GM12878 (cell line): ENCODE measurements around the gene ACTA2. TPM values are rescaled to one million over a fixed set of nuclear protein-coding genes. Genes with fewer than 3 reads are reported as not detected.

ENCODE experiments used
- ATAC-seq: fragments of 200-7000 bp; cut with Tn5 transposase; 3 replicates; pipeline ENCODE4 v1.9.1; 2020; ENCODE audit warnings: mild to moderate bottlenecking, moderate library complexity
- BruUV-seq: library from RNA; stranded (reverse); fragments of 400-500 nt; replicated peaks from 2 replicates; lab custom pipeline; 2021; lab: Mats Ljungman, UMichigan
- CTCF ChIA-PET: fragments of 300-600 bp; sonication (Branson Sonifier 250); formaldehyde crosslinking; extraction: SDS; loops from one replicate; lab custom pipeline; 2021; ENCODE audit warnings: inconsistent platforms; lab: Yijun Ruan, JAX
- POLR2A ChIA-PET: fragments of 350-600 bp; formaldehyde crosslinking; extraction: SDS; loops from one replicate; lab custom pipeline; 2021; ENCODE audit warnings: inconsistent platforms; lab: Charles Lee
- RAD21 ChIA-PET: fragments of 300-600 bp; sonication (Branson Sonifier 250); formaldehyde crosslinking; loops from one replicate; lab custom pipeline; 2023; ENCODE audit warnings: antibody characterized with exemption; ENCODE audit not compliant: unreplicated experiment; lab: Charles Lee
- SMC1A ChIA-PET: fragments of 300-600 bp; sonication (Branson Sonifier 250); formaldehyde crosslinking; loops from one replicate; lab custom pipeline; 2023; ENCODE audit not compliant: unreplicated experiment, uncharacterized antibody; lab: Charles Lee
- DNase-seq: peaks from one replicate; pipeline ENCODE4 v3.0.0-alpha.2; 2011; ENCODE audit warnings: low read depth, low spot score
- FAIRE-seq: peaks from 3 replicates; lab custom pipeline; 2011; peaks lifted over from hg19 to GRCh38; lab: Jason Lieb, UNC
- H2AFZ ChIP-seq: 2 replicates; pipeline ENCODE4 v1.6.0; 2011; ENCODE audit warnings: low read depth, low read length, control low read depth; ENCODE audit not compliant: control insufficient read depth
- H3K27ac ChIP-seq: 2 replicates; pipeline ENCODE4 v1.5.1; 2011; ENCODE audit warnings: control low read depth; ENCODE audit not compliant: control insufficient read depth, insufficient read depth
- H3K27me3 ChIP-seq, 2 experiments: replicated peaks in 1 of 2; 2 replicates each; pipeline versions ENCODE4 v1.6.0 to v1.6.1; 2011; ENCODE audit warnings: low read length in 1 of 2; ENCODE audit not compliant: control insufficient read depth in 2 of 2, insufficient read depth in 2 of 2
- H3K36me3 ChIP-seq, 2 experiments: 2 replicates each; pipeline ENCODE4 v1.5.1; 2011; ENCODE audit warnings: low read length in 1 of 2; ENCODE audit not compliant: control insufficient read depth in 2 of 2, insufficient read depth in 2 of 2
- H3K4me1 ChIP-seq: 2 replicates; pipeline ENCODE4 v1.6.1; 2011; ENCODE audit warnings: mild to moderate bottlenecking, low read length, moderate library complexity, mixed read lengths; ENCODE audit not compliant: control insufficient read depth, insufficient read depth
- H3K4me2 ChIP-seq: 2 replicates; pipeline ENCODE4 v1.6.0; 2011; ENCODE audit warnings: control low read depth; ENCODE audit not compliant: control insufficient read depth, insufficient read depth
- H3K4me3 ChIP-seq: fragments of 200-600 bp; sonication (generic); 2 replicates; pipeline ENCODE4 v1.5.1; 2016
- H3K79me2 ChIP-seq: 2 replicates; pipeline ENCODE4 v1.6.0; 2011; ENCODE audit warnings: low read length; ENCODE audit not compliant: control insufficient read depth, insufficient read depth
- H3K9ac ChIP-seq: 2 replicates; pipeline ENCODE4 v1.8.0; 2011; ENCODE audit warnings: low read length, control low read depth, mixed read lengths; ENCODE audit not compliant: control insufficient read depth, insufficient read depth
- H3K9me3 ChIP-seq: replicated peaks from 3 replicates; pipeline ENCODE4 v1.5.1; 2011; ENCODE audit warnings: mild to moderate bottlenecking, low read length; ENCODE audit not compliant: control insufficient read depth, insufficient read depth
- H4K20me1 ChIP-seq: 2 replicates; pipeline ENCODE4 v1.6.0; 2011; ENCODE audit not compliant: control insufficient read depth, insufficient read depth
- BCL3 ChIP-seq: IDR thresholded peaks from 2 replicates; pipeline ENCODE4 v1.6.1; 2011; ENCODE audit warnings: borderline replicate concordance, low read depth, mild to moderate bottlenecking, moderate library complexity, low read length; ENCODE audit not compliant: insufficient read depth, poor library complexity, severe bottlenecking
- EP300 ChIP-seq, 2 experiments: fragments of 150-350 bp in 1 of 2; IDR thresholded peaks; 2 replicates each; pipeline ENCODE4 v1.6.1; 2011 to 2012; ENCODE audit warnings: low read depth in 2 of 2, low read length in 2 of 2, borderline replicate concordance in 1 of 2, improper control_type of control experiment in 1 of 2, inconsistent platforms in 1 of 2; ENCODE audit not compliant: control insufficient read depth in 1 of 2
- GABPA ChIP-seq: IDR thresholded peaks from 2 replicates; pipeline ENCODE4 v1.6.1; 2014; ENCODE audit warnings: antibody characterized with exemption, low read depth, mild to moderate bottlenecking, inconsistent platforms
- IKZF1 ChIP-seq: fragments of 450-650 bp; conservative IDR thresholded peaks from 2 replicates; pipeline ENCODE4 v1.6.1; 2017; ENCODE audit warnings: antibody characterized with exemption, mild to moderate bottlenecking
- KDM1A ChIP-seq: fragments of 200-600 bp; sonication (generic); IDR thresholded peaks from 2 replicates; pipeline ENCODE4 v1.6.1; 2016; ENCODE audit warnings: borderline replicate concordance
- MTA2 ChIP-seq: fragments of 450-650 bp; IDR thresholded peaks from 2 replicates; pipeline ENCODE4 v1.6.1; 2016; ENCODE audit warnings: low read depth, mild to moderate bottlenecking, moderate library complexity
- ZNF24 ChIP-seq: fragments of 450-650 bp; IDR thresholded peaks from 2 replicates; pipeline ENCODE4 v1.6.1; 2017; ENCODE audit warnings: antibody characterized with exemption, mild to moderate bottlenecking
- WGBS: methylation state at CpG from one replicate; pipeline ENCODE4 v1.1.6; 2016; ENCODE audit warnings: low lambda C conversion rate; ENCODE audit not compliant: insufficient replicate concordance, insufficient coverage; ENCODE audit errors: missing lambda C conversion rate; 5-methylcytosine and 5-hydroxymethylcytosine counted together
- in situ Hi-C: fragments of 300-500 bp; cut with MboI; formaldehyde crosslinking; loops from 9 replicates; pipeline ENCODE4 v1.14.3; 2018; ENCODE audit warnings: mixed read lengths
- intact Hi-C: fragments of 100-400 bp; cut with micrococcal nuclease; formaldehyde crosslinking; loops from one replicate; pipeline ENCODE4 v1.14.2; 2022; ENCODE audit not compliant: unreplicated experiment
- polyA plus RNA-seq, 11 experiments: library from polyadenylated mRNA; depleted of rRNA in 4 of 11; unstranded in 6 of 11; stranded (reverse) in 5 of 11; fragments of >200 nt; fragmentation: Nextera tagmentation in 4 of 11; fragmentation: Illumina TruSeq in 1 of 11; extraction: Ambion mirVana in 4 of 11; extraction: Trizol in 1 of 11; gene quantifications; 1 replicate in 1 of 11; 2 replicates in 10 of 11; pipeline versions ENCODE4 v1.2.1 to v1.2.3, GENCODE V29; 2011 to 2016; ENCODE audit warnings: inconsistent platforms in 2 of 11, missing spikeins in 2 of 11, low read depth in 1 of 11
- total RNA-seq, 4 experiments: library from RNA; depleted of rRNA in 3 of 4; stranded (reverse); fragments of >200 nt in 3 of 4; fragmentation: Illumina TruSeq in 1 of 4; extraction: Trizol in 1 of 4; gene quantifications; 2 replicates each; pipeline versions ENCODE4 v1.2.1 to v1.2.3, GENCODE V29; 2013 to 2021
- TF ChIP-seq, protein P1 (sequence below): fragments of 450-650 bp; formaldehyde crosslinking; IDR thresholded peaks from 2 replicates; pipeline ENCODE4 v1.4.0; 2022; ENCODE audit warnings: mild to moderate bottlenecking, moderate library complexity
- TF ChIP-seq, protein P2 (sequence below): fragments of 450-650 bp; conservative IDR thresholded peaks from 2 replicates; pipeline ENCODE4 v1.6.1; 2017; ENCODE audit warnings: mild to moderate bottlenecking, moderate library complexity

The ACTA2 gene
- total and polyA plus RNA-seq, 10 of the 15 experiments (the other 5 are each of a cell fraction or from before 2014, with no cell fraction given): 7.4 to 78.2 (median 32.4) TPM

DNA sequence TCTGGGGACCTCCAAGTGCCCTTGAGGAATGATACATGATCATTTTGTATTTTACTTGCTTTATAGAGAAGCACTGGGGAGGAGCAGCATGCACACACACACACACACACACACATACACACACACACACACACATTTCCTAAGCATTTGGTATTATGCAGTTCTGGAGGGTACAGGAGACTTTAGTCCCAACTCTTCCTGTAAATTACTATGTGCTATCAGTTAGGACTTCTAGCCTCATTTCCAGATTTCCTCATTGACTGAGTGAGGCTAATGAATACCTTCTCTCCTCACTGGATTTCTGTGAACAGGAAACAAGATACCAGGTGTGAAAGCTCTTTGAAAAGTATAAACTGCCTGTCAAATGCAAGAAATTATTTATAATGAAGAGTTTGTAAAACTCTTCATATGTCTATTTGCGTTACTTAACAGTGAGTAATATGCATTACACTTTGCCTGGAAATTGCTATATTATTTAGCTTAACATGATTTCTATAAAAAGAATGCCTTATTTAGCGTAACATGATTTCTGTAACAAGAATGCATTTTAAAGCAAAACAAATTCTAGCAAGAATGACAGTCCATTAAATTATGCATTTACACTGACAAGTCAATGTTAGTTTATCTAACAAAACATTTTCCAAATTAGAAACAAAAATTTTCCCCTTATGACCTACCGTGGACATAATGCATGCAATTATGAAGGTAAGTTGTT is 34.2 kb downstream of the ACTA2 start:
- ChIA-PET POLR2A (no interaction called here), CTCF (interaction anchor here (1.8 to 4.4 kb wide), 2 partner anchors 11 to 15 kb away, joined by 4 to 29 read pairs; no protein-coding TSS in a partner anchor), RAD21 (interaction anchor here (1.6 kb wide), 1 partner anchor 81 kb away, joined by 3 read pairs; no protein-coding TSS in a partner anchor), SMC1A (interaction anchor here (1.3 to 4.6 kb wide), 2 partner anchors 12 to 16 kb away, joined by 3 to 42 read pairs; no protein-coding TSS in a partner anchor)
- Histone ChIP-seq H3K4me3 (no peak overlapping the region), H4K20me1 (no peaks in the 10 kb centered on the region), H3K9me3 (no peaks in the 10 kb centered on the region), H3K4me2 (no peak overlapping the region), H3K4me1 (no peaks in the 10 kb centered on the region), H3K79me2 (no peaks in the 10 kb centered on the region), H3K27me3 (no peaks in the 10 kb centered on the region), H2AFZ (no peak overlapping the region), H3K27ac (no peak overlapping the region), H3K9ac (no peak overlapping the region), H3K36me3 (peaks cover 1 to 14% of the 10 kb centered on the region in 2 experiments; a peak in 3 of 4 replicates)
- ATAC-seq (no peak), DNase-seq (no peak), FAIRE-seq (no peak)
- intact Hi-C loops (no loop called here), in situ Hi-C loops (no loop called here)
- no TSS peak for BruUV-seq
- 99% methylated on average over 3 of the region's 3 CpGs for WGBS
- TF ChIP-seq EP300 (IDR thresholded peaks at IDR 0.05; ENCODE audit: borderline replicate concordance in 1 of 2, control insufficient read depth in 1 of 2, low read depth in 2 of 2, low read length in 2 of 2) (no peak), IKZF1 (no peak), MTA2 (no peak), KDM1A (no peak), BCL3 (no peak), ZNF24 (no peak), GABPA (no peak)
- TF ChIP-seq, protein P1, sequence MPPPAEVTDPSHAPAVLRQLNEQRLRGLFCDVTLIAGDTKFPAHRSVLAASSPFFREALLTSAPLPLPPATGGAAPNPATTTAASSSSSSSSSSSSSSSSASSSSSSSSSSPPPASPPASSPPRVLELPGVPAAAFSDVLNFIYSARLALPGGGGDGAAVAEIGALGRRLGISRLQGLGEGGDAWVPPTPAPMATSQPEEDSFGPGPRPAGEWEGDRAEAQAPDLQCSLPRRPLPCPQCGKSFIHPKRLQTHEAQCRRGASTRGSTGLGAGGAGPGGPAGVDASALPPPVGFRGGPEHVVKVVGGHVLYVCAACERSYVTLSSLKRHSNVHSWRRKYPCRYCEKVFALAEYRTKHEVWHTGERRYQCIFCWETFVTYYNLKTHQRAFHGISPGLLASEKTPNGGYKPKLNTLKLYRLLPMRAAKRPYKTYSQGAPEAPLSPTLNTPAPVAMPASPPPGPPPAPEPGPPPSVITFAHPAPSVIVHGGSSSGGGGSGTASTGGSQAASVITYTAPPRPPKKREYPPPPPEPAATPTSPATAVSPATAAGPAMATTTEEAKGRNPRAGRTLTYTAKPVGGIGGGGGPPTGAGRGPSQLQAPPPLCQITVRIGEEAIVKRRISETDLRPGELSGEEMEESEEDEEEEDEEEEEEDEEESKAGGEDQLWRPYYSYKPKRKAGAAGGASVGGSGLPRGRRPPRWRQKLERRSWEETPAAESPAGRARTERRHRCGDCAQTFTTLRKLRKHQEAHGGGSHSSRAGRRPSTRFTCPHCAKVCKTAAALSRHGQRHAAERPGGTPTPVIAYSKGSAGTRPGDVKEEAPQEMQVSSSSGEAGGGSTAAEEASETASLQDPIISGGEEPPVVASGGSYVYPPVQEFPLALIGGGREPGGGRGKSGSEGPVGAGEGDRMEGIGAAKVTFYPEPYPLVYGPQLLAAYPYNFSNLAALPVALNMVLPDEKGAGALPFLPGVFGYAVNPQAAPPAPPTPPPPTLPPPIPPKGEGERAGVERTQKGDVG: no peak
- TF ChIP-seq, protein P2, sequence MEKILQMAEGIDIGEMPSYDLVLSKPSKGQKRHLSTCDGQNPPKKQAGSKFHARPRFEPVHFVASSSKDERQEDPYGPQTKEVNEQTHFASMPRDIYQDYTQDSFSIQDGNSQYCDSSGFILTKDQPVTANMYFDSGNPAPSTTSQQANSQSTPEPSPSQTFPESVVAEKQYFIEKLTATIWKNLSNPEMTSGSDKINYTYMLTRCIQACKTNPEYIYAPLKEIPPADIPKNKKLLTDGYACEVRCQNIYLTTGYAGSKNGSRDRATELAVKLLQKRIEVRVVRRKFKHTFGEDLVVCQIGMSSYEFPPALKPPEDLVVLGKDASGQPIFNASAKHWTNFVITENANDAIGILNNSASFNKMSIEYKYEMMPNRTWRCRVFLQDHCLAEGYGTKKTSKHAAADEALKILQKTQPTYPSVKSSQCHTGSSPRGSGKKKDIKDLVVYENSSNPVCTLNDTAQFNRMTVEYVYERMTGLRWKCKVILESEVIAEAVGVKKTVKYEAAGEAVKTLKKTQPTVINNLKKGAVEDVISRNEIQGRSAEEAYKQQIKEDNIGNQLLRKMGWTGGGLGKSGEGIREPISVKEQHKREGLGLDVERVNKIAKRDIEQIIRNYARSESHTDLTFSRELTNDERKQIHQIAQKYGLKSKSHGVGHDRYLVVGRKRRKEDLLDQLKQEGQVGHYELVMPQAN: no peak
